Measurements from ENCODE around the gene NOMO2.
"Not testable (repeated sequence)": the region's sequence is repeated elsewhere in the genome, so short reads cannot be mapped to it uniquely, and the experiment has no call there.

DNA sequence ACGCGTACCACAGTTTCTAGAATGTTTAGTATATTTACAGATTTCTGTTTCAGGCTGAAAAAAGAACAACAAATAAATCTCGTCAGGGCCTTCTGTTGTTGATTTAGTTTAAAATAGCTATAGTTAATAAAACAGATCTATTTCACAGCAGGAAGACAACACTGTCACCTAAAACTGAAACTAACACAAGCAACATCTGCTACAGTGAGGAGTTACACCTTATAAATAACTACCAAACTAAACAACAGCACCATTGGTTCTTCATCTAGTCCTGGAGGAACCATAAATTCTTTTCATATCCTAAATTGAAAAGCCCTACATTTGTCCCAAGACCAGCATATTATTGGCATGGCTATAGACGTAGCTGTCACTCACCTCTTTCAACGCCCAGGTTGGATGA is 15.0 kb downstream of the NOMO2 start:
- TF ChIP-seq RFX5 (IDR thresholded peaks at IDR 0.05); TP53 (CRISPR knock-in tag; IDR thresholded peaks at IDR 0.05); CBX2 (IDR thresholded peaks at IDR 0.05; ENCODE audit: borderline replicate concordance, low read depth); CHD4 (IDR thresholded peaks at IDR 0.05; ENCODE audit: borderline replicate concordance); CHD2 (IDR thresholded peaks at IDR 0.05; ENCODE audit: low read length, partially characterized antibody); POLR2A (IDR thresholded peaks at IDR 0.05; ENCODE audit: low read length): not testable (repeated sequence)
- TF ChIP-seq, protein P1, sequence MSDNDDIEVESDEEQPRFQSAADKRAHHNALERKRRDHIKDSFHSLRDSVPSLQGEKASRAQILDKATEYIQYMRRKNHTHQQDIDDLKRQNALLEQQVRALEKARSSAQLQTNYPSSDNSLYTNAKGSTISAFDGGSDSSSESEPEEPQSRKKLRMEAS (IDR thresholded peaks at IDR 0.05) = not testable (repeated sequence)
- TF ChIP-seq, protein P2, sequence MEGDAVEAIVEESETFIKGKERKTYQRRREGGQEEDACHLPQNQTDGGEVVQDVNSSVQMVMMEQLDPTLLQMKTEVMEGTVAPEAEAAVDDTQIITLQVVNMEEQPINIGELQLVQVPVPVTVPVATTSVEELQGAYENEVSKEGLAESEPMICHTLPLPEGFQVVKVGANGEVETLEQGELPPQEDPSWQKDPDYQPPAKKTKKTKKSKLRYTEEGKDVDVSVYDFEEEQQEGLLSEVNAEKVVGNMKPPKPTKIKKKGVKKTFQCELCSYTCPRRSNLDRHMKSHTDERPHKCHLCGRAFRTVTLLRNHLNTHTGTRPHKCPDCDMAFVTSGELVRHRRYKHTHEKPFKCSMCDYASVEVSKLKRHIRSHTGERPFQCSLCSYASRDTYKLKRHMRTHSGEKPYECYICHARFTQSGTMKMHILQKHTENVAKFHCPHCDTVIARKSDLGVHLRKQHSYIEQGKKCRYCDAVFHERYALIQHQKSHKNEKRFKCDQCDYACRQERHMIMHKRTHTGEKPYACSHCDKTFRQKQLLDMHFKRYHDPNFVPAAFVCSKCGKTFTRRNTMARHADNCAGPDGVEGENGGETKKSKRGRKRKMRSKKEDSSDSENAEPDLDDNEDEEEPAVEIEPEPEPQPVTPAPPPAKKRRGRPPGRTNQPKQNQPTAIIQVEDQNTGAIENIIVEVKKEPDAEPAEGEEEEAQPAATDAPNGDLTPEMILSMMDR (IDR thresholded peaks at IDR 0.05) = not testable (repeated sequence)
- TF ChIP-seq, protein P3, sequence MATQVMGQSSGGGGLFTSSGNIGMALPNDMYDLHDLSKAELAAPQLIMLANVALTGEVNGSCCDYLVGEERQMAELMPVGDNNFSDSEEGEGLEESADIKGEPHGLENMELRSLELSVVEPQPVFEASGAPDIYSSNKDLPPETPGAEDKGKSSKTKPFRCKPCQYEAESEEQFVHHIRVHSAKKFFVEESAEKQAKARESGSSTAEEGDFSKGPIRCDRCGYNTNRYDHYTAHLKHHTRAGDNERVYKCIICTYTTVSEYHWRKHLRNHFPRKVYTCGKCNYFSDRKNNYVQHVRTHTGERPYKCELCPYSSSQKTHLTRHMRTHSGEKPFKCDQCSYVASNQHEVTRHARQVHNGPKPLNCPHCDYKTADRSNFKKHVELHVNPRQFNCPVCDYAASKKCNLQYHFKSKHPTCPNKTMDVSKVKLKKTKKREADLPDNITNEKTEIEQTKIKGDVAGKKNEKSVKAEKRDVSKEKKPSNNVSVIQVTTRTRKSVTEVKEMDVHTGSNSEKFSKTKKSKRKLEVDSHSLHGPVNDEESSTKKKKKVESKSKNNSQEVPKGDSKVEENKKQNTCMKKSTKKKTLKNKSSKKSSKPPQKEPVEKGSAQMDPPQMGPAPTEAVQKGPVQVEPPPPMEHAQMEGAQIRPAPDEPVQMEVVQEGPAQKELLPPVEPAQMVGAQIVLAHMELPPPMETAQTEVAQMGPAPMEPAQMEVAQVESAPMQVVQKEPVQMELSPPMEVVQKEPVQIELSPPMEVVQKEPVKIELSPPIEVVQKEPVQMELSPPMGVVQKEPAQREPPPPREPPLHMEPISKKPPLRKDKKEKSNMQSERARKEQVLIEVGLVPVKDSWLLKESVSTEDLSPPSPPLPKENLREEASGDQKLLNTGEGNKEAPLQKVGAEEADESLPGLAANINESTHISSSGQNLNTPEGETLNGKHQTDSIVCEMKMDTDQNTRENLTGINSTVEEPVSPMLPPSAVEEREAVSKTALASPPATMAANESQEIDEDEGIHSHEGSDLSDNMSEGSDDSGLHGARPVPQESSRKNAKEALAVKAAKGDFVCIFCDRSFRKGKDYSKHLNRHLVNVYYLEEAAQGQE (IDR thresholded peaks at IDR 0.05) = not testable (repeated sequence)
- TF ChIP-seq, protein P4, sequence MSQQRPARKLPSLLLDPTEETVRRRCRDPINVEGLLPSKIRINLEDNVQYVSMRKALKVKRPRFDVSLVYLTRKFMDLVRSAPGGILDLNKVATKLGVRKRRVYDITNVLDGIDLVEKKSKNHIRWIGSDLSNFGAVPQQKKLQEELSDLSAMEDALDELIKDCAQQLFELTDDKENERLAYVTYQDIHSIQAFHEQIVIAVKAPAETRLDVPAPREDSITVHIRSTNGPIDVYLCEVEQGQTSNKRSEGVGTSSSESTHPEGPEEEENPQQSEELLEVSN (IDR thresholded peaks at IDR 0.05; ENCODE audit: borderline replicate concordance, low read depth) = not testable (repeated sequence)
